Stimulated activated CD4-positive, alpha-beta T cell treated with anti-CD3 and anti-CD28 coated beads, Interleukin-12 subunit alpha, Interleukin-12 subunit beta, amount 100 ng/mL, for 24 hours (primary cell): ENCODE results near the gene CACHD1.

ENCODE experiments used
- DNase-seq, 2 experiments: peaks; one replicate each; pipeline ENCODE4 v3.0.0-alpha.2; 2020; ENCODE audit warnings: low read depth in 2 of 2

CACHD1 gene

GRCh38 chr1:64523413-64524337 lies 53.7 kb downstream of the CACHD1 start:
- no peak for DNase-seq

GRCh38 chr1:64524614-64525013 lies 54.7 kb downstream of the CACHD1 start:
- DNase-seq, result no peak

GRCh38 chr1:64525116-64525686 lies 55.3 kb downstream of the CACHD1 start:
- DNase-seq, result no peak

- no peak for DNase-seq
Measured at GRCh38 chr1:64526312-64526711, 56.4 kb downstream of the CACHD1 start.

GRCh38 chr1:64527165-64527564 lies 57.2 kb downstream of the CACHD1 start:
- DNase-seq, result no peak

- no peak for DNase-seq
Measured at GRCh38 chr1:64527786-64528185, 57.9 kb downstream of the CACHD1 start.

- no peak for DNase-seq
Measured at GRCh38 chr1:64530969-64531692, 61.2 kb downstream of the CACHD1 start.

GRCh38 chr1:64532646-64533045 lies 62.7 kb downstream of the CACHD1 start:
- no peak for DNase-seq

- DNase-seq, result no peak
Measured at GRCh38 chr1:64535938-64536835, 66.3 kb downstream of the CACHD1 start.

- no peak for DNase-seq
Measured at GRCh38 chr1:64536836-64537490, 67.0 kb downstream of the CACHD1 start.

GRCh38 chr1:64537942-64538341 lies 68.0 kb downstream of the CACHD1 start:
- DNase-seq, result no peak

- no peak for DNase-seq
Measured at GRCh38 chr1:64538389-64538788, 68.5 kb downstream of the CACHD1 start.

- DNase-seq, result no peak
Measured at GRCh38 chr1:64539289-64539688, 69.4 kb downstream of the CACHD1 start.

GRCh38 chr1:64539781-64540218 lies 69.9 kb downstream of the CACHD1 start:
- no peak for DNase-seq

- DNase-seq, result no peak
Measured at GRCh38 chr1:64540265-64540791, 70.4 kb downstream of the CACHD1 start.

- DNase-seq, result no peak
Measured at GRCh38 chr1:64542118-64542517, 72.2 kb downstream of the CACHD1 start.

- DNase-seq, result no peak
Measured at GRCh38 chr1:64543831-64544230, 73.9 kb downstream of the CACHD1 start.

GRCh38 chr1:64545118-64545843 lies 75.4 kb downstream of the CACHD1 start:
- no peak for DNase-seq

GRCh38 chr1:64546013-64546412 lies 76.1 kb downstream of the CACHD1 start:
- no peak for DNase-seq
